ENCODE data around the gene BCL10.

The BCL10 gene

DNA sequence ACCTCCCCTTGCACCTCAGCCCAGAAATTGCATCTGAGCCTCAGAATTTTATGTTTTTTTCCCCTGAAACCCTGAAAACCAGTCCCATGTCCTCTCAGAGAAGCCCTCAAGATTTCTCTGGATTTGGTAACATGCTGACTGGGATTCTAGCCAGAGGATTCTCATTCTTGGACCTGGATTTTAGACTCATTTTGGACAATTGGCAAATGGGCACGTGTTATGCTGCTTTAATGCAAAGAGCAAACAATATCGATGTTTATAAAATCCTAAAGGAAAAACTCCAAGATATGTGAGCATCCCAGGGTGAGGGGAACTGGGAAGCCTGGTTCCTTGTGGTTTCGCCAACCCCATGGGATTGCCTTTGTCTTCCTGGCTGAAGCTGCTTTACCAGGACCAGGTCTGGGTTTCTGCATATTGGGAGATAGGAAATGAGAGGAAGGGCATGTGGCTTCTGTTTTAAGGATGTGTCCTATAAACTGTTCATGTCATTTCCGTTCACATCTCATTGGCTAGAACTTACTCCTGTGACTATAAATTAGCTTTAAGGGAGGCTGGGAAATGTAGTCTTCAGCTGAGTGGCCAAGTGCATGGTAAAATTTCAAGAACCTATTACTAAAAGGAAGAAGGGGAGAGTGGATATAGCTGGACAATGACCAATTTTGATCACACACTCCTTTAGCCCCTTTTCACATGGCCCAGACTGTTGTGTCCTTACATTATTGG, 27.2 kb upstream of the BCL10 start:
- no peak for DNase-seq
- intact Hi-C loops (cut with DNase I) = loop anchor here (10.0 kb wide), 1 partner anchor 281 kb away; the partner anchor contains the start of gene CCN1

GRCh38 chr1:85300140-85300539, 23.7 kb upstream of the BCL10 start:
- intact Hi-C loops (cut with DNase I) = loop anchor here (10.0 kb wide), 1 partner anchor 285 kb away; the partner anchor contains the start of gene CCN1
- DNase-seq = no peak

- intact Hi-C loops (cut with DNase I) = no loop called here
Observed at GRCh38 chr1:85297855-85298629, 21.6 kb upstream of the BCL10 start.

DNA sequence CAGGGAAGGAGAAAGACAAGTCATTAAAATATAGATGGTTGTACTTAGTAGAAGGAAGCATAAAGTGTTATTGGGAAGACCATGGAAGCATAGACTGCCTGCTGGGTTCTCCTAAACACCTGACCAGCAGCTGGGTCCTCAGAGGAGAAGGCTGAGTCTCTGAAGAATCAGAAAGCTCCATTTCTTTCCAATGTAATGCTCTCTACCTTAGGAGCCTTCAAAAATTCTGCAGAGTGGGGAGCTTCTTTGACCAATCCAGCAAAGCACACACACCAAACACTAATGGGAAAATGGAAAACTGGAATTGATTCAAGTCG, 21.1 kb upstream of the BCL10 start:
- intact Hi-C loops (cut with DNase I) = no loop called here
- no peak for DNase-seq

More at GRCh38 chr1:85297855-85298629, 21.6 kb upstream of the BCL10 start:
- DNase-seq = peak in 8 of 10 donors; percentile 29 to 87 (median 55)

DNA sequence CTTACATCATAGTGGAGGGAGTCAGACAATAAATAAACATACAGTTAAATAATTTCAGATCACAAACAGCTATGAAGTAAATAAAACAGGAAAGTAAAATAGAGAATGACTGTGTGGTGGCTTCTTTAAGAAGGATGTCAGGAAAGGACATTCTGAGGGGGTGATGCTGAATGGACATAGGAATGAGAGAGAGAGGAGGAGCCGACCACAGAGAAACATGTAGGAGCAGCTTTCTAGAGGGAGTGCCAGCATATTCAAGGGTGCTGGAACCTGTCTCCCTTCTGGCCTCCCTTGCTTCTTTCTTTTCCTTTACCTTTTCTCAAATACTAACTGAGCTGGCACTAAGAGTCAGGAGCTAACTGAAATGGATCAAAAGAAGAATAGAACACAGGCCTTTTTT, 20.5 kb upstream of the BCL10 start:
- intact Hi-C loops (cut with DNase I) = no loop called here
- no peak for DNase-seq

GRCh38 chr1:85295654-85296053, 19.2 kb upstream of the BCL10 start:
- no peak for DNase-seq
- intact Hi-C loops (cut with DNase I) = no loop called here

GRCh38 chr1:85295006-85295431, 18.6 kb upstream of the BCL10 start:
- intact Hi-C loops (cut with DNase I) = no loop called here

GRCh38 chr1:85290826-85291225, 14.4 kb upstream of the BCL10 start:
- DNase-seq = peak in 1 of 10 donors; percentile 83
- intact Hi-C loops (cut with DNase I) = no loop called here

More at GRCh38 chr1:85295006-85295431, 18.6 kb upstream of the BCL10 start:
- DNase-seq = no peak

- intact Hi-C loops (cut with DNase I) = no loop called here
- no peak for DNase-seq
Observed at GRCh38 chr1:85289848-85290335, 13.5 kb upstream of the BCL10 start.

- intact Hi-C loops (cut with DNase I) = no loop called here
- no peak for DNase-seq
Observed at GRCh38 chr1:85289207-85289847, 12.9 kb upstream of the BCL10 start.

DNA sequence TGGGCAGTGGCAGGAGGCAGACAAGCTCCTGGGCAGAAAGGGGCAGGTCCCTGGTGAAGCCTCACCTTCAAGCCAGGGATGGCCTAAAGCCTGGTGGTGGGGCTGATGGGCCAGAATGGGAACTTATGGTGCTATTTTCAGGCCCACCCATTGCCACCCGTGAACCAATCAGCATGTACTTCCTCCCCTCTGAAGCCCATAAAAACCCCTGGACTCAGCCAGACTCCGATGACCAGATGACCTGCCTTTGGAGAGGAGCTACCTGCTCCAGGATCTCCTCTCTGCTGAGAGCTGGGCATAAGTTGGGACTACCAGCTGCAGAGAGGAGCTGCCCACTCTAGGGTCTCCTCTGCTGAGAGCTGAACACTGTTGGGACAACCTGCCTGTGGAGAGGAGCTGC, 7.8 kb upstream of the BCL10 start:
- no peak for DNase-seq
- intact Hi-C loops (cut with DNase I) = no loop called here

DNA sequence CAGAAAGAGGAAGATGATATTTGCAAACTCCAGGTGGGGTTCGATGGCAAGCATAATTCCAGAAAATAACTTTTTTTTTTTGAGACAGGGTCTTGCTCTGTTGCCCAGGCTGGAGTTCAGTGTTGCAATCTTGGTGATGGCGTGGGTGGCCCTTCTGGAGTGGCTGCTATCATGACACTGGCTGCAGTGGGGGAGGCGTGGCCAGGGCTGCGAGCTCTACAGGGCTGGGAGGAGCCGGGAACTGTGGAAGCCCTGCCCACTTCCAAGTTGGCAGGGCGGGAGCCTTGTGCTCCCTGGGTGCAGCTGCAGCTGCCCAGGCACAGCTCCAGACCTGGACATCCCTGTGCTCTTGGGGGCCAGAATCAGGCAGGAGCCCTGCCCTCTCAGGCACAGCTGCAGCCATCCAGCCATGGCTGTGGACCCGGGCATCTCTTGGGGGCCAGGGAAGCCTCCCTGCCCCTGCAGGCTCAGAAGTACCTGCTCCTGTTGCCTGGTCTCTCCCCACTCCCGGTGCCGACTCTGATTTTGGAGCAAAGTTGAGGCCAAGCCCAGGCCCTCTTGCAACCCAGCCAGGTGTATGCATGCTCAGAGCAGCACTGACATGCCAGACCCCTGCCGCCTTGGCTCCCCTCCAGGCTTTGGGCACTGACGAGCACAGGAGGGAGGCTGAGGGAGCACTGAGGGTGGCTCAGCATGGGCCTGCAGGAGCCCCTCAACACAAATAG, 7.2 kb upstream of the BCL10 start:
- DNase-seq = peak in 1 of 10 donors; percentile 85
- intact Hi-C loops (cut with DNase I) = no loop called here

DNA sequence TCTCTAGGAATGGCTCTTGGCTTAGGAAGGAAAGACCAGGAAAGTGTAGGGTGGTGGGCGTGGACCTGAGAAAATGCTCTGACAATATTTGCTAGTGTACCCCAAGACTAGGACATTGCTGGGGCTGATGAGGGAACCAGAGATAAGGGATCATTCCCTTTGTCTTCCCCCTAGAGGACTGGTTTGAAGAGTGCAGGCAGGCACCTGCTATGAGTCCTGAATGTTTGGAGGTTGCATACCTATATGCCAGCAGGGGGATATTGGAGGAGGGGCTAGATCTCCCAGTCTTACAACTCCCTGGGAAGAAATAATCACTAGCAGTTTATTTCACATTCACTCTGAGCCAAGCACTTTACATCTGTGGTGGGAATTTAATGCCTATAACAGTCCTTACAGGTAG, 6.0 kb upstream of the BCL10 start:
- intact Hi-C loops (cut with DNase I) = no loop called here
- DNase-seq = no peak

- DNase-seq = no peak
- intact Hi-C loops (cut with DNase I) = no loop called here
Observed at GRCh38 chr1:85280636-85281035, 4.2 kb upstream of the BCL10 start.

GRCh38 chr1:85279458-85280080, 3.1 kb upstream of the BCL10 start:
- no peak for DNase-seq
- intact Hi-C loops (cut with DNase I) = no loop called here

DNA sequence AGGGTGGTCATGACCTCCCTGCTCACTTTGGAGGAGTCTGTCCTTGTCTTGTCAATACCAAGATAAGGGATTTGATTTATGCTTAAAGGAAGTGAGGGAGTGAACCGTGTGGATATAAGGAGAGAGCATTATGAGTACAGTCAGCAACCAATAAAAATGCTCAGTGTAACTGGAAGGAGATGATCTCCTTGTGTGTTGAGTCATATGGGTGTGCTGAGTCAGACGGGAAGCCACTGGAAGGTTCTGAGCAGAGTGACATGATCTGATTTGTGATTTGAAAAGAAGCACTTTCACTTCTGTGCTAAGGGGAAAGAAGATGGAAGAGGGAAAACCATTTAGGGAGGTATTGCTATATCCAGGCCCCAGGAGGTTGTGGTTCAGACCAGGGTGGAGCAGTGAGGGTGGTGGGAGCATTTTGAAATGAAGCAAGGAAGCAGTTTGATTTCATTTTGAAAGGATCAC, 2.5 kb upstream of the BCL10 start:
- DNase-seq = peak in 1 of 10 donors; percentile 32

GRCh38 chr1:85277802-85278201, 1.4 kb upstream of the BCL10 start:
- DNase-seq = no peak
- intact Hi-C loops (cut with DNase I) = no loop called here

More for the DNA sequence above, 2.5 kb upstream of the BCL10 start:
- intact Hi-C loops (cut with DNase I) = no loop called here

DNA sequence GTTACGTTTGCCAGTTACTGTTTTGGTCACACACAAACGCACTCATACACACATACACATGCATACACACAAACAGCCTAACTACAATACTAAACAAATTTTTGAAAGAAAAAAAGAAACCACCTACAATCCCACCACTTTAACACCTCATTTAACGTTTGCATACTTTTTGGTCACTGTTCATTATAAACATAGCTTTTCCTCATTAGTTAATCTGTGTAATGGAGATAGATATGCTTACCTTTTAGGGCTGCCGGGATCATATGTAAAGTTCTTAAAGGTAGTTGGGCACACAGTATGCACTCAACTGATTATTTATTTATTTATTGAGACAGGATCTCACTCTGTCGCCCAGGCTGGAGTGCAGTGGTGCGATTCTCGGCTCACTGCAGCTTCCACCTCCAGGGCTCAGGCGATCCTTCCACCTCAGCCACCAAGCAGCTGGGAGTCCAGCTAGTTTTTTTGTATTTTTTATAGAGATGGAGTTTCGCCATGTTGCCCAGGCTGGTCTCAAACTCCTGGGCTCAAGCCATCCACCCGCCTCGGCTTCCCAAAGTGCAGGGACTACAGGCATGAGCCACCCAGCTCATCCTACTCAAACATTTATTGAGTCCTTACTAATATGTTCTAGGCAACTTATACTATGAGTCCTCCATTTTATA, 677 bp upstream of the BCL10 start:
- intact Hi-C loops (cut with DNase I) = no loop called here
- peak in 2 of 10 donors; percentile 78 to 79 for DNase-seq

DNA sequence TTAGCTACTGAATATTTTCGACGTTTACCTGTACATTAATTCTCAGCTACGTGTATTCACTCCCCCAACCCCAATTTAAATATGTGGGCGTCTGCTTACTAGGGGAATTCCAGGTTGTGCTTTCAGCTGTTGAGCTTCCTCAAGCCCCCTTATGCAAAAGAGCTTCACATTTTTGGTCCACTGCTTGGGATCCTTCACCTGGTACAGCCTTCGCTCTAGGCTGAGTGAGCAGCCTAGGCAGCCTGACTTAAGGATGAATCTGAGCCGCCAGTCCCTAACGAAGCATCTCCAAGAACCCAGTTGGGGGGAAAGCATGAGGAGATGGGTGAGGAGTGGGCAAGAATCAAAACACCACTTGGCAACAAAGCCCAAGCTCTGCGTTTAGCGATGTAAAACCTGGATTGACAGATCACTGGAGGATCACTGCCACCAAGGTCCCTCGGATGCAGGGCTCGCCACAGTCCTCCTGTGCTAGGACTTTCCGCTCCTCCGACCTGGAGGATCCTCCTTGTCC, 674 bp downstream of the BCL10 start:
- no peak for DNase-seq
- intact Hi-C loops (cut with DNase I) = no loop called here
